ENCODE data around the gene SNCB.
A peak's percentile ranks its signal among the peaks of the same experiment; 100 is the strongest.

SNCB gene

GRCh38 chr5:176575066-176575465, 55.3 kb downstream of the SNCB start:
- DNase-seq (ENCODE audit: low spot score): no peak

DNA sequence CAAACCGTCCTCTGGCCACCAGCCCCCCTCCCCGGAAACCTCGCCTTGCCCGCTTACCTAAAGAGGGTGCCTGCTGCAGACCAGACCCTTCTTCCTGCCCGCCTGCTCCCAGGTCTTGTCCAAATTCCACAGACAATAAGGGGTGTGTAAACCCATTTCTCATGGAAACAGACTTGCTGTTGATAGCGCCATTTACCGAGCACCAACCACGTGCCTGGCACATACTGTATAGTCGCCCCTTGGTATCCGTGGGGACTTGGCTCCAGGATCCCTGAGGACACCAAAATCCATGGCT, 56.1 kb downstream of the SNCB start:
- no peak for DNase-seq (ENCODE audit: low spot score)

GRCh38 chr5:176573564-176574296, 56.6 kb downstream of the SNCB start:
- peak; percentile 50 for DNase-seq (ENCODE audit: low spot score)

Measured in pons (tissue), 1 donor.